ENCODE results near the gene ZBED3. TPM values are rescaled to one million over a fixed set of nuclear protein-coding genes. Genes with fewer than 3 reads are reported as not detected.

ZBED3 gene
- total RNA-seq, 2 experiments from 2014 or later: 3.0 to 3.7 TPM

GRCh38 chr5:77086368-77086688 lies 757 bp downstream of the ZBED3 start:
- ChIA-PET POLR2A (interaction anchor here (2.0 to 2.3 kb wide), 2 partner anchors 9 to 56 kb away, joined by 9 to 19 read pairs; partner anchors contain the start of gene AGGF1), CTCF (interaction anchor here (3.6 kb wide), 1 partner anchor 9 kb away, joined by 19 read pairs; no protein-coding TSS in a partner anchor)
- Histone ChIP-seq H3K4me3 (ENCODE audit: low read length) (peak overlapping the region; percentile 80), H3K9me3 (ENCODE audit: control insufficient read depth in 1 of 2, insufficient read depth in 1 of 2, low read length in 2 of 2) (no peaks in the 10 kb centered on the region), H3K27me3 (ENCODE audit: control insufficient read depth in 1 of 2, insufficient read depth in 2 of 2, low read length in 2 of 2) (peaks cover 0 to 6% of the 10 kb centered on the region in 2 experiments), H3K27ac (ENCODE audit: low read depth in 1 of 2, low read length in 2 of 2) (no peak overlapping the region), H3K4me1 (ENCODE audit: insufficient read depth, low read length) (peaks cover 15% of the 10 kb centered on the region), H3K36me3 (ENCODE audit: insufficient read depth, low read length) (no peaks in the 10 kb centered on the region)
- peaks cover 11% of the 10 kb centered on the region for H3K36me3 Mint-ChIP-seq (ENCODE audit: low read depth)
- DNase-seq (no peak), ATAC-seq (ENCODE audit: poor library complexity) (no peak)
- H3K9me3 Mint-ChIP-seq: no peaks in the 10 kb centered on the region
- peaks cover 13% of the 10 kb centered on the region for H3K4me1 Mint-ChIP-seq (ENCODE audit: low read depth)
- H3K4me3 Mint-ChIP-seq: peak overlapping the region; percentile 95
- H3K27me3 Mint-ChIP-seq: peaks cover 11% of the 10 kb centered on the region
- intact Hi-C loops (cut with DNase I, micrococcal nuclease): loop anchor here in 1 of 2 experiments (5.0 kb wide), 1 partner anchor 71 kb away; no protein-coding TSS in a partner anchor
- peak overlapping the region; percentile 73 for H3K27ac Mint-ChIP-seq
- TF ChIP-seq, protein P1, sequence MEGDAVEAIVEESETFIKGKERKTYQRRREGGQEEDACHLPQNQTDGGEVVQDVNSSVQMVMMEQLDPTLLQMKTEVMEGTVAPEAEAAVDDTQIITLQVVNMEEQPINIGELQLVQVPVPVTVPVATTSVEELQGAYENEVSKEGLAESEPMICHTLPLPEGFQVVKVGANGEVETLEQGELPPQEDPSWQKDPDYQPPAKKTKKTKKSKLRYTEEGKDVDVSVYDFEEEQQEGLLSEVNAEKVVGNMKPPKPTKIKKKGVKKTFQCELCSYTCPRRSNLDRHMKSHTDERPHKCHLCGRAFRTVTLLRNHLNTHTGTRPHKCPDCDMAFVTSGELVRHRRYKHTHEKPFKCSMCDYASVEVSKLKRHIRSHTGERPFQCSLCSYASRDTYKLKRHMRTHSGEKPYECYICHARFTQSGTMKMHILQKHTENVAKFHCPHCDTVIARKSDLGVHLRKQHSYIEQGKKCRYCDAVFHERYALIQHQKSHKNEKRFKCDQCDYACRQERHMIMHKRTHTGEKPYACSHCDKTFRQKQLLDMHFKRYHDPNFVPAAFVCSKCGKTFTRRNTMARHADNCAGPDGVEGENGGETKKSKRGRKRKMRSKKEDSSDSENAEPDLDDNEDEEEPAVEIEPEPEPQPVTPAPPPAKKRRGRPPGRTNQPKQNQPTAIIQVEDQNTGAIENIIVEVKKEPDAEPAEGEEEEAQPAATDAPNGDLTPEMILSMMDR (IDR thresholded peaks at IDR 0.05): no peak

DNA sequence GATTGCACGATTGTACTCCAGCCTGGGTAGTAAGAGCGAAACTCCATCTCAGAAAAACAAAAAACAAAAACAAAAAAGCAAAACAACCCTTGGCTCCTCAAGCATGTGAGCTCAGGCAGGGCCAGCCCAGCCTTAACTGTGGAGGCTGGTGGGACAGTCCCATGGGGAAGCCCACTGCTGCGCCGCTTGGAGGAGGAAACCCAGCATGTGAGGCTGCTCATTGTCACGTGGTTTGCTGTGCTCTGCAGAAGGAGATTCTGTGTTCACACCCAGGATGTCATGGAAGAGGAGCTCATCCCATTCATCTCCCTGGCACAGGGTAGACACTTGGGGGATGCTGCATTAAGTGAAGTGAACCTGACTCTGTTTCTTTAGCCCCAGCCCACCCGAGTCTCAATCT lies 4.0 kb downstream of the ZBED3 start:
- intact Hi-C loops (cut with DNase I, micrococcal nuclease): no loop called here
- ChIA-PET POLR2A (no interaction called here), CTCF (no interaction called here)
- no peaks in the 10 kb centered on the region for H3K9me3 Mint-ChIP-seq
- peaks cover 13% of the 10 kb centered on the region for H3K4me1 Mint-ChIP-seq (ENCODE audit: low read depth)
- Histone ChIP-seq H3K4me1 (ENCODE audit: insufficient read depth, low read length) (peaks cover 15% of the 10 kb centered on the region), H3K9me3 (ENCODE audit: control insufficient read depth in 1 of 2, insufficient read depth in 1 of 2, low read length in 2 of 2) (no peaks in the 10 kb centered on the region), H3K27ac (ENCODE audit: low read depth in 1 of 2, low read length in 2 of 2) (no peak overlapping the region), H3K36me3 (ENCODE audit: insufficient read depth, low read length) (no peaks in the 10 kb centered on the region), H3K27me3 (ENCODE audit: control insufficient read depth in 1 of 2, insufficient read depth in 2 of 2, low read length in 2 of 2) (peaks cover 0 to 6% of the 10 kb centered on the region in 2 experiments), H3K4me3 (ENCODE audit: low read length) (no peak overlapping the region)
- TF ChIP-seq, protein P1 (IDR thresholded peaks at IDR 0.05): no peak
- DNase-seq: no peak
- no peak overlapping the region for H3K4me3 Mint-ChIP-seq
- H3K27ac Mint-ChIP-seq: no peak overlapping the region
- peaks cover 11% of the 10 kb centered on the region for H3K36me3 Mint-ChIP-seq (ENCODE audit: low read depth)
- ATAC-seq (ENCODE audit: poor library complexity): no peak
- H3K27me3 Mint-ChIP-seq: peaks cover 7% of the 10 kb centered on the region

GRCh38 chr5:77082280-77082679 lies 4.8 kb downstream of the ZBED3 start:
- H3K27ac Mint-ChIP-seq: no peak overlapping the region
- Histone ChIP-seq H3K36me3 (ENCODE audit: insufficient read depth, low read length) (no peaks in the 10 kb centered on the region), H3K27ac (ENCODE audit: low read depth in 1 of 2, low read length in 2 of 2) (no peak overlapping the region), H3K4me1 (ENCODE audit: insufficient read depth, low read length) (peaks cover 8% of the 10 kb centered on the region), H3K27me3 (ENCODE audit: control insufficient read depth in 1 of 2, insufficient read depth in 2 of 2, low read length in 2 of 2) (peaks cover 0 to 3% of the 10 kb centered on the region in 2 experiments), H3K9me3 (ENCODE audit: control insufficient read depth in 1 of 2, insufficient read depth in 1 of 2, low read length in 2 of 2) (no peaks in the 10 kb centered on the region), H3K4me3 (ENCODE audit: low read length) (no peak overlapping the region)
- no peak overlapping the region for H3K4me3 Mint-ChIP-seq
- ChIA-PET CTCF (no interaction called here), POLR2A (no interaction called here)
- DNase-seq (no peak), ATAC-seq (ENCODE audit: poor library complexity) (no peak)
- H3K27me3 Mint-ChIP-seq: peaks cover 2% of the 10 kb centered on the region
- intact Hi-C loops (cut with DNase I, micrococcal nuclease): no loop called here
- peaks cover 9% of the 10 kb centered on the region for H3K36me3 Mint-ChIP-seq (ENCODE audit: low read depth)
- peaks cover 9% of the 10 kb centered on the region for H3K4me1 Mint-ChIP-seq (ENCODE audit: low read depth)
- TF ChIP-seq, protein P1 (IDR thresholded peaks at IDR 0.05): no peak
- no peaks in the 10 kb centered on the region for H3K9me3 Mint-ChIP-seq
